GM21515 (cell line): Measurements from ENCODE around the gene GLI2.

ENCODE experiments used
- ATAC-seq: cut with Tn5 transposase; IDR thresholded peaks from one replicate; pipeline ENCODE4 v1.9.1; 2021; ENCODE audit not compliant: unreplicated experiment

Gene GLI2

GRCh38 chr2:120769076-120769786, 33.6 kb downstream of the GLI2 start:
- no peak for ATAC-seq

- ATAC-seq: no peak
Measured at GRCh38 chr2:120769787-120770120, 34.1 kb downstream of the GLI2 start.

- ATAC-seq: no peak
Measured at GRCh38 chr2:120770176-120770575, 34.5 kb downstream of the GLI2 start.

GRCh38 chr2:120770641-120771040, 35.0 kb downstream of the GLI2 start:
- ATAC-seq: no peak

- no peak for ATAC-seq
Measured at GRCh38 chr2:120771111-120771780, 35.6 kb downstream of the GLI2 start.

- no peak for ATAC-seq
Measured at GRCh38 chr2:120771781-120772208, 36.1 kb downstream of the GLI2 start.

- ATAC-seq: no peak
Measured at GRCh38 chr2:120772261-120772660, 36.6 kb downstream of the GLI2 start.

- ATAC-seq: no peak
Measured at GRCh38 chr2:120773186-120773800, 37.6 kb downstream of the GLI2 start.

GRCh38 chr2:120774557-120775160, 39.0 kb downstream of the GLI2 start:
- no peak for ATAC-seq

- no peak for ATAC-seq
Measured at GRCh38 chr2:120775194-120775593, 39.5 kb downstream of the GLI2 start.

GRCh38 chr2:120775801-120776589, 40.3 kb downstream of the GLI2 start:
- no peak for ATAC-seq

GRCh38 chr2:120776649-120777048, 41.0 kb downstream of the GLI2 start:
- ATAC-seq: no peak

GRCh38 chr2:120777170-120777751, 41.6 kb downstream of the GLI2 start:
- no peak for ATAC-seq

GRCh38 chr2:120777787-120778186, 42.1 kb downstream of the GLI2 start:
- no peak for ATAC-seq

GRCh38 chr2:120778244-120778643, 42.6 kb downstream of the GLI2 start:
- no peak for ATAC-seq

- ATAC-seq: no peak
Measured at GRCh38 chr2:120779781-120780283, 44.2 kb downstream of the GLI2 start.

- no peak for ATAC-seq
Measured at GRCh38 chr2:120780402-120780801, 44.7 kb downstream of the GLI2 start.

- ATAC-seq: no peak
Measured at GRCh38 chr2:120783371-120783791, 47.7 kb downstream of the GLI2 start.

GRCh38 chr2:120783969-120784372, 48.3 kb downstream of the GLI2 start:
- no peak for ATAC-seq
